Suprapubic skin (tissue), 4 donors: ENCODE data around the gene VEGFA. TPM values are rescaled to one million over a fixed set of nuclear protein-coding genes. Genes with fewer than 3 reads are reported as not detected.

Experiments used
- DNase-seq, 2 donors: peaks; one replicate each; pipeline ENCODE4 v3.0.0-alpha.2; 2019; ENCODE audit warnings: low spot score in 2 of 2
- H3K27ac ChIP-seq: fragments of 200-600 bp; sonication (generic); one replicate; pipeline ENCODE4 v1.5.1; 2019
- H3K27me3 ChIP-seq: fragments of 200-600 bp; sonication (generic); one replicate; pipeline ENCODE4 v1.5.1; 2019
- H3K36me3 ChIP-seq: fragments of 200-600 bp; sonication (generic); one replicate; pipeline ENCODE4 v1.5.1; 2019
- H3K4me1 ChIP-seq: fragments of 200-600 bp; sonication (generic); one replicate; pipeline ENCODE4 v1.5.1; 2019
- H3K4me3 ChIP-seq: fragments of 200-600 bp; sonication (generic); one replicate; pipeline ENCODE4 v1.5.1; 2019; ENCODE audit warnings: mild to moderate bottlenecking
- H3K9me3 ChIP-seq: fragments of 200-600 bp; sonication (generic); one replicate; pipeline ENCODE4 v1.5.1; 2019
- CTCF ChIP-seq, 2 donors: fragments of 200-600 bp in 1 of 2; fragments of 450-650 bp in 1 of 2; sonication (generic) in 1 of 2; IDR thresholded peaks; one replicate each; pipeline ENCODE4 v1.5.1; 2016 to 2019; ENCODE audit warnings: antibody characterized with exemption in 2 of 2, mild to moderate bottlenecking in 1 of 2, moderate library complexity in 1 of 2
- EP300 ChIP-seq: sonication (generic); formaldehyde crosslinking; IDR thresholded peaks from one replicate; pipeline ENCODE4 v1.6.1; 2017; ENCODE audit warnings: antibody characterized with exemption
- POLR2A ChIP-seq, 2 donors: fragments of 450-650 bp; IDR thresholded peaks; one replicate each; pipeline ENCODE4 v1.6.1; 2017; ENCODE audit warnings: antibody characterized with exemption in 2 of 2, mild to moderate bottlenecking in 2 of 2, moderate library complexity in 2 of 2
- POLR2AphosphoS5 ChIP-seq, 3 donors: sonication (generic); formaldehyde crosslinking; IDR thresholded peaks; one replicate each; pipeline ENCODE4 v1.6.1; 2017; ENCODE audit warnings: antibody characterized with exemption in 3 of 3
- WGBS: methylation state at CpG from one replicate; pipeline ENCODE4 v1.1.5; 2018; 5-methylcytosine and 5-hydroxymethylcytosine counted together
- total RNA-seq, 4 donors: library from RNA; depleted of rRNA; stranded (reverse); fragments of >200 nt; gene quantifications; one replicate each; pipeline ENCODE4 v1.1.0, GENCODE V29; 2016

The VEGFA gene
- total RNA-seq, 4 donors from 2014 or later, result 25.4 to 147 (median 43.6) TPM

DNA sequence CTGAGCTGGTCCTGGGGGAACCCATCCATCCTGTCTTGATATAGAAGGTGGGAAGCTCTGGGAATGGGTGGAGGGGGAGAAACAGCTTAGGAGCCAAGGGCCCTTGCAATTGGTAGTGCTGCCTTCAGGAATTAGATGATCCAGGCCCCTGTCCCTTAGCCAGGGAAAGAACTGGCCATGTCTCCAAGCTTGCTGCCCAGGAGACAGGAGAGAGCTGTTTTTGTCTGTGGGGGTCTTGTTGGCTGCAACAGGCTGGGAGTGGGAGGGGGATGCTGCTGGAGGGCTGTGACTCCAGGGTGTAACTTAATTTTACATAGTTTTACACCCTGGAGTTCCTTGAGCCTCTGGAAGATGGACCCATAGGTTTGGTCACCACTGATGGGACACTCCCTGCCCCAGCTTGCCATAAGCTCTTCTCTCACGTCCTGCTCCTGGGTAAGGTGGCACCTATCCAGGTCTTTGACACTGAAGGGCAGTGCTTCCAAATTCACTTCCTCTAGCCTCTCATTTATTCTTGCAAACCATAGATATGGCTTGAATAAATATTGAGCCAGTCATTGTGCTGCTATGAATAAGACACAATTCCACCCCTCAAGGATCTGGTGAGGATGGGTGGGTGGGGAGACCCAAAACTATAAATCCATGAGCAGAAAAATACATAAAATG lies 16.8 kb downstream of the VEGFA start:
- Histone ChIP-seq H3K27ac (no peak overlapping the region), H3K9me3 (no peaks in the 10 kb centered on the region)

DNA sequence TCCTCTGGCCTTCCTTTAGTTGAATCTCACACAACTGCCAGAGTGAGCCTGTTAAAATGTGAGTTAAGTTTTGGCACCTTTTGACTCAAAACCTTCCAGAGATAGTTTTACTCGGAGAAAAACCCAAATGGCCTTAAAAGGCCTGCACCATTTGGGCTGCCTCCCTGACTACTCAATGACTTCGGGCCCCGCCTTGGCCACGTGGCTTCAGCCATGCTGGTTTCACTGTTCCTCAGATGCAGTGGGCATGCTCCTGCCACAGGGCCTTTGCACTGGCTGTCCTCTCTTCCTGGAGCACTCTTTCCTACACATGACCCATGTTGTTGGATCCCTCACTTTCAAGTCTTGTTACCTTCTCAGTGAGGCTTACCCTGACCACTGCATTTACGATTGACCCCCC lies 18.3 kb downstream of the VEGFA start:
- TF ChIP-seq EP300 (no peak), CTCF (IDR thresholded peaks at IDR 0.05) (no peak), POLR2AphosphoS5 (IDR thresholded peaks at IDR 0.05) (no peak), POLR2A (IDR thresholded peaks at IDR 0.05) (no peak)
- H3K27ac ChIP-seq, result no peak overlapping the region
- no peaks in the 10 kb centered on the region for H3K9me3 ChIP-seq
- no peak overlapping the region for H3K4me3 ChIP-seq
- WGBS, result 78% methylated on average over 5 of the region's 5 CpGs
- peaks cover 27% of the 10 kb centered on the region for H3K36me3 ChIP-seq
- H3K4me1 ChIP-seq, result no peaks in the 10 kb centered on the region
- no peak for DNase-seq
- no peaks in the 10 kb centered on the region for H3K27me3 ChIP-seq

More for the DNA sequence above, 16.8 kb downstream of the VEGFA start:
- 30% methylated on average over 1 of the region's 1 CpG for WGBS
- Histone ChIP-seq H3K4me3 (no peak overlapping the region), H3K36me3 (peaks cover 41% of the 10 kb centered on the region), H3K27me3 (no peaks in the 10 kb centered on the region), H3K4me1 (no peaks in the 10 kb centered on the region)
- DNase-seq, result no peak
- TF ChIP-seq POLR2A (IDR thresholded peaks at IDR 0.05), result no peak
- TF ChIP-seq CTCF (IDR thresholded peaks at IDR 0.05), result no peak
- no peak for TF ChIP-seq POLR2AphosphoS5 (IDR thresholded peaks at IDR 0.05)
- no peak for TF ChIP-seq EP300

DNA sequence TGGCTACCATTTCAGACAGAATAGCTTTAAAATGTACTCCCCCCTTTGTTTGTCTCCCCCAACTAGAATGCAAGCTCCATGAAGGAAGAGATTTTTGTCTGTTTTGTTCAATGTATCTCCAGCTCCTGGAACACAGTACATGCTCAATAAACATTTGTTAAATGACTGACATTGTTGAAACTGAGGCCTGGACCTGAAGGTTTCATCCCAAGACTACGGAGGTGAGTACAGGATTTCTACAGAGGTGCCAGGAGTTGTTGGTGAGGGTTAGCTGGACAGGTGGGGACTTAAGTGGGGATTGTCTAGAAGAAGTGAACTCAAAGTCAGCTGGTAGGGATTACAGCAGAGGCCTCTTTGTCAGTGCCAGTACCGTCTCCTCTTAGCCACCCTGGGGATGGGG lies 19.4 kb downstream of the VEGFA start:
- no peak overlapping the region for H3K4me3 ChIP-seq
- no peak overlapping the region for H3K27ac ChIP-seq
- WGBS, result 79% methylated on average over 2 of the region's 2 CpGs
- peaks cover 16% of the 10 kb centered on the region for H3K36me3 ChIP-seq
- no peak for DNase-seq
- no peaks in the 10 kb centered on the region for H3K4me1 ChIP-seq
- H3K27me3 ChIP-seq, result no peaks in the 10 kb centered on the region
- no peak for TF ChIP-seq CTCF (IDR thresholded peaks at IDR 0.05)
- TF ChIP-seq POLR2AphosphoS5 (IDR thresholded peaks at IDR 0.05), result no peak
- no peak for TF ChIP-seq POLR2A (IDR thresholded peaks at IDR 0.05)
- no peak for TF ChIP-seq EP300
- H3K9me3 ChIP-seq, result no peaks in the 10 kb centered on the region

GRCh38 chr6:43790031-43790430 lies 20.0 kb downstream of the VEGFA start:
- Histone ChIP-seq H3K9me3 (no peaks in the 10 kb centered on the region), H3K4me1 (no peaks in the 10 kb centered on the region), H3K27me3 (no peaks in the 10 kb centered on the region), H3K4me3 (no peak overlapping the region), H3K36me3 (peaks cover 10% of the 10 kb centered on the region), H3K27ac (no peak overlapping the region)
- 52% methylated on average over 5 of the region's 5 CpGs for WGBS
- DNase-seq, result no peak
- TF ChIP-seq POLR2AphosphoS5 (IDR thresholded peaks at IDR 0.05) (no peak), POLR2A (IDR thresholded peaks at IDR 0.05) (no peak), EP300 (no peak), CTCF (IDR thresholded peaks at IDR 0.05) (no peak)

DNA sequence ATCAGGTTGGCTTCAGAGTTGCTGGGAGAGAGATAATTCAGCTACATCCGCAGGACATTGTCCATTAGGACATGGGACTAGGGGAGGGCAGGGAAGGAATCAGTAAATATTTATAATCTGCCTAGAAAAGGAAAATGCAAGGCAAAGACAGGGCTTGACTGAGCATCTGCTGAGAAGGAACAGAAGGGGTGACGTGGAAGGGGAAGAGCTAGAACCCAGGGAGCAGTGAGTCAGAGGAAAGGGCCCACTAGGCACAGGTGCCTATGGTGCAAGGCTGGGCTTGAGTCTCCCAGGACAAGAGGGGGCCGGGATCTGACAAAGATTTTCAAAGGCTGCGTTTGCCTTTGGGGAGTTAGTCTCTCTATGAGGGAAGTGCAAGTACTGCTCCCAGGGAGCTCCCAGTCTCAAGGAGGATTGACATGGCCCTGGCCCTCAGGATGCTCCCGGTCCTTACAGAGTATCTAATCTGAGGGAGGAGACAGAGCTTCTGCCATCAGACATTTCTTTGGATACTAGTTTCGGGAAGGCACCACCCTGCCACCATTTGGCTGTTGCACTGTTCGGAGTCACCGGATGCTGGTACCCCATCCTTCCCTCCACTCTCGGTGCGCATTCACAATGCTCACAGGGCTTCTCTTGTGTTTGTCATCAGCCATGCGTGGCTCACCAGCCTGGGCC lies 21.9 kb downstream of the VEGFA start:
- Histone ChIP-seq H3K36me3 (no peaks in the 10 kb centered on the region), H3K9me3 (no peaks in the 10 kb centered on the region), H3K4me1 (no peaks in the 10 kb centered on the region), H3K27me3 (no peaks in the 10 kb centered on the region), H3K4me3 (no peak overlapping the region), H3K27ac (no peak overlapping the region)
- no peak for DNase-seq
- 79% methylated on average over 11 of the region's 11 CpGs for WGBS
- no peak for TF ChIP-seq EP300
- TF ChIP-seq POLR2AphosphoS5 (IDR thresholded peaks at IDR 0.05), result no peak
- TF ChIP-seq POLR2A (IDR thresholded peaks at IDR 0.05), result no peak
- no peak for TF ChIP-seq CTCF (IDR thresholded peaks at IDR 0.05)
